Adrenal gland (tissue), 5 donors: ENCODE results near the gene BACE2.

ENCODE experiments used
- POLR2A ChIP-seq, 2 donors: fragments of 450-650 bp; IDR thresholded peaks; one replicate each; pipeline ENCODE4 v1.6.1; 2017; ENCODE audit warnings: antibody characterized with exemption in 2 of 2, mild to moderate bottlenecking in 2 of 2, moderate library complexity in 1 of 2
- TF ChIP-seq, protein P1 (sequence below), 6 experiments: fragments of 450-650 bp in 4 of 6; fragments of 200-600 bp in 2 of 6; sonication (generic) in 1 of 6; IDR thresholded peaks; 1 replicate in 5 of 6; 2 replicates in 1 of 6; pipeline versions ENCODE4 v1.5.1 to v1.8.0; 2016 to 2021; ENCODE audit warnings: antibody characterized with exemption in 6 of 6, mild to moderate bottlenecking in 2 of 6, moderate library complexity in 1 of 6
- donor health status: DM: no; HTN: no; CAD: no.

DNA sequence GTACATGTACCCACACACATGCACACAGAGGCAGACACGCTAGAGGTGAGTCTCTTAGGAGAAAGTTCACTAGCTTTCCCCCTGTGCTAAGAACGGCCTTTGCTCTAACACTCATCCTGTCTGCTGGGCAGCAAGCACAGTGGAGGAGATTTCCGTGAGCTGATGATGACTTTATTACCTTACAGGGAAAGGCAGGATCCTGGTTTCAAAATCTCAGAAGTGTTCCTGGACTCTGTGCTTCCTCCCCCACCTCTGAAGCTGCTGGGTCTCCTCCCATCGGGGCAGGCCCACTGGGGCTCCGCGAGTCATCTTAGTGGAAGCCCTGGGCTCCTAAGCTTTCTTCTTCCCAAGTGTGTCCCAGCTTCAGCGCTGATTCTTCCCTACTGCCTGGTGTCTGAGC lies 151.3 kb downstream of the BACE2 start:
- no peak for TF ChIP-seq POLR2A (IDR thresholded peaks at IDR 0.05)
- TF ChIP-seq, protein P1, sequence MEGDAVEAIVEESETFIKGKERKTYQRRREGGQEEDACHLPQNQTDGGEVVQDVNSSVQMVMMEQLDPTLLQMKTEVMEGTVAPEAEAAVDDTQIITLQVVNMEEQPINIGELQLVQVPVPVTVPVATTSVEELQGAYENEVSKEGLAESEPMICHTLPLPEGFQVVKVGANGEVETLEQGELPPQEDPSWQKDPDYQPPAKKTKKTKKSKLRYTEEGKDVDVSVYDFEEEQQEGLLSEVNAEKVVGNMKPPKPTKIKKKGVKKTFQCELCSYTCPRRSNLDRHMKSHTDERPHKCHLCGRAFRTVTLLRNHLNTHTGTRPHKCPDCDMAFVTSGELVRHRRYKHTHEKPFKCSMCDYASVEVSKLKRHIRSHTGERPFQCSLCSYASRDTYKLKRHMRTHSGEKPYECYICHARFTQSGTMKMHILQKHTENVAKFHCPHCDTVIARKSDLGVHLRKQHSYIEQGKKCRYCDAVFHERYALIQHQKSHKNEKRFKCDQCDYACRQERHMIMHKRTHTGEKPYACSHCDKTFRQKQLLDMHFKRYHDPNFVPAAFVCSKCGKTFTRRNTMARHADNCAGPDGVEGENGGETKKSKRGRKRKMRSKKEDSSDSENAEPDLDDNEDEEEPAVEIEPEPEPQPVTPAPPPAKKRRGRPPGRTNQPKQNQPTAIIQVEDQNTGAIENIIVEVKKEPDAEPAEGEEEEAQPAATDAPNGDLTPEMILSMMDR (IDR thresholded peaks at IDR 0.05): no peak
